HepG2 (cell line): Measurements from ENCODE around the gene SCAMP3. TPM values are rescaled to one million over a fixed set of nuclear protein-coding genes. Genes with fewer than 3 reads are reported as not detected.
A peak's percentile ranks its signal among the peaks of the same experiment; 100 is the strongest.

ENCODE experiments used
- DPF2 ChIP-seq: sonication (generic); formaldehyde crosslinking; IDR thresholded peaks from 2 replicates; pipeline ENCODE4 v1.4.0; 2020; ENCODE audit warnings: mild to moderate bottlenecking, low read depth, missing genetic modification reagents, borderline replicate concordance
- ELF4 ChIP-seq: sonication (generic); formaldehyde crosslinking; IDR thresholded peaks from 2 replicates; pipeline ENCODE4 v1.5.0; 2020; ENCODE audit warnings: missing genetic modification reagents, mild to moderate bottlenecking, moderate library complexity, borderline replicate concordance
- GATAD1 ChIP-seq: IDR thresholded peaks from 2 replicates; pipeline ENCODE4 v1.6.1; 2016; ENCODE audit warnings: missing genetic modification reagents, missing compliant biosample characterization
- IKZF5 ChIP-seq: IDR thresholded peaks from 2 replicates; pipeline ENCODE4 v1.6.1; 2018; ENCODE audit warnings: missing genetic modification reagents, mild to moderate bottlenecking, missing compliant biosample characterization
- KMT2A ChIP-seq: sonication (generic); formaldehyde crosslinking; IDR thresholded peaks from 2 replicates; pipeline ENCODE4 v1.4.0; 2020; ENCODE audit warnings: missing genetic modification reagents
- MAX ChIP-seq: IDR thresholded peaks from 2 replicates; pipeline ENCODE4 v1.6.1; 2012; ENCODE audit warnings: inconsistent platforms
- NPAS2 ChIP-seq: sonication (generic); formaldehyde crosslinking; IDR thresholded peaks from 2 replicates; pipeline ENCODE4 v1.8.0; 2022; ENCODE audit warnings: mild to moderate bottlenecking, missing genetic modification reagents, borderline replicate concordance
- THAP9 ChIP-seq: sonication (generic); formaldehyde crosslinking; IDR thresholded peaks from 2 replicates; pipeline ENCODE4; 2020; ENCODE audit warnings: missing genetic modification reagents, mild to moderate bottlenecking, borderline replicate concordance
- ZBTB3 ChIP-seq: sonication (generic); formaldehyde crosslinking; IDR thresholded peaks from 2 replicates; pipeline ENCODE4 v1.4.0; 2020; ENCODE audit warnings: low read depth, mild to moderate bottlenecking, moderate library complexity, missing genetic modification reagents, borderline replicate concordance
- ZFP37 ChIP-seq: sonication (generic); formaldehyde crosslinking; IDR thresholded peaks from 2 replicates; pipeline ENCODE4 v1.4.0; 2020; ENCODE audit warnings: missing genetic modification reagents, borderline replicate concordance
- ZMAT3 ChIP-seq: sonication (generic); formaldehyde crosslinking; conservative IDR thresholded peaks from 2 replicates; pipeline ENCODE4 v1.7.0; 2021; ENCODE audit warnings: missing genetic modification reagents
- ZNF451 ChIP-seq: sonication (generic); formaldehyde crosslinking; IDR thresholded peaks from 2 replicates; pipeline ENCODE4 v1.5.0; 2020; ENCODE audit warnings: mild to moderate bottlenecking, missing genetic modification reagents
- ZNF501 ChIP-seq: sonication (generic); formaldehyde crosslinking; IDR thresholded peaks from 2 replicates; pipeline ENCODE4 v1.5.1; 2020; ENCODE audit warnings: mild to moderate bottlenecking, moderate library complexity, missing genetic modification reagents
- ZNF646 ChIP-seq: sonication (generic); formaldehyde crosslinking; IDR thresholded peaks from 2 replicates; pipeline ENCODE4 v1.9.0; 2021; ENCODE audit warnings: mild to moderate bottlenecking, missing genetic modification reagents
- ZNF674 ChIP-seq: sonication (generic); formaldehyde crosslinking; IDR thresholded peaks from 2 replicates; pipeline ENCODE4 v1.5.0; 2020; ENCODE audit warnings: low read depth, mild to moderate bottlenecking, missing genetic modification reagents
- polyA plus RNA-seq, 8 experiments: library from polyadenylated mRNA; depleted of rRNA in 3 of 8; stranded (reverse) in 7 of 8; unstranded in 1 of 8; fragments of >200 nt; fragmentation: Illumina TruSeq in 4 of 8; extraction: Trizol in 4 of 8; gene quantifications; 2 replicates each; pipeline versions ENCODE4 v1.2.1 to v1.2.3, GENCODE V29; 2011 to 2016; ENCODE audit warnings: low read depth in 4 of 8, missing spikeins in 1 of 8, mixed read lengths in 1 of 8; ENCODE audit not compliant: insufficient read depth in 1 of 8
- total RNA-seq, 5 experiments: library from RNA; depleted of rRNA; stranded (reverse); fragments of >200 nt; fragmentation: Illumina TruSeq; extraction: Trizol; gene quantifications; 2 replicates each; pipeline ENCODE4 v1.2.3, GENCODE V29; 2016; ENCODE audit warnings: low read depth in 1 of 5
- TF ChIP-seq, protein P1 (sequence below): sonication (generic); formaldehyde crosslinking; IDR thresholded peaks from 2 replicates; pipeline ENCODE4 v1.4.0; 2020; ENCODE audit warnings: missing genetic modification reagents

Gene SCAMP3
- total and polyA plus RNA-seq, 2 of the 13 experiments (the other 11 are each of a cell fraction or from before 2014, with no cell fraction given) = 46.8 to 83.3 TPM

- TF ChIP-seq, protein P1, sequence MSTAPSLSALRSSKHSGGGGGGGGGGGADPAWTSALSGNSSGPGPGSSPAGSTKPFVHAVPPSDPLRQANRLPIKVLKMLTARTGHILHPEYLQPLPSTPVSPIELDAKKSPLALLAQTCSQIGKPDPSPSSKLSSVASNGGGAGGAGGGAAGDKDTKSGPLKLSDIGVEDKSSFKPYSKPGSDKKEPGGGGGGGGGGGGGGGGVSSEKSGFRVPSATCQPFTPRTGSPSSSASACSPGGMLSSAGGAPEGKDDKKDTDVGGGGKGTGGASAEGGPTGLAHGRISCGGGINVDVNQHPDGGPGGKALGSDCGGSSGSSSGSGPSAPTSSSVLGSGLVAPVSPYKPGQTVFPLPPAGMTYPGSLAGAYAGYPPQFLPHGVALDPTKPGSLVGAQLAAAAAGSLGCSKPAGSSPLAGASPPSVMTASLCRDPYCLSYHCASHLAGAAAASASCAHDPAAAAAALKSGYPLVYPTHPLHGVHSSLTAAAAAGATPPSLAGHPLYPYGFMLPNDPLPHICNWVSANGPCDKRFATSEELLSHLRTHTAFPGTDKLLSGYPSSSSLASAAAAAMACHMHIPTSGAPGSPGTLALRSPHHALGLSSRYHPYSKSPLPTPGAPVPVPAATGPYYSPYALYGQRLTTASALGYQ = peak; percentile 37
- TF ChIP-seq IKZF5 (CRISPR knock-in tag) (peak; percentile 92), ZFP37 (CRISPR knock-in tag) (no peak), ZNF674 (no peak), GATAD1 (CRISPR knock-in tag) (peak; percentile 88), DPF2 (CRISPR knock-in tag) (no peak), ZNF451 (CRISPR knock-in tag) (no peak), ZNF646 (CRISPR knock-in tag) (no peak), THAP9 (CRISPR knock-in tag) (peak; percentile 91), NPAS2 (no peak), KMT2A (CRISPR knock-in tag) (peak; percentile 54; the same call in 1 of the 2 replicates), MAX (peak; percentile 82), ELF4 (CRISPR knock-in tag) (no peak), ZBTB3 (CRISPR knock-in tag) (no peak), ZNF501 (CRISPR knock-in tag) (peak; percentile 79), ZMAT3 (CRISPR knock-in tag) (no peak)
Measured at GRCh38 chr1:155261852-155262673, at the start of gene SCAMP3 (continued).
